Esophagus muscularis mucosa (tissue), 4 donors: ENCODE results near the gene SFR1. TPM values are rescaled to one million over a fixed set of nuclear protein-coding genes. Genes with fewer than 3 reads are reported as not detected.

Source experiments
- DNase-seq: peaks from one replicate; pipeline ENCODE4 v3.0.0-alpha.2; 2017; ENCODE audit errors: extremely low spot score
- H3K27ac ChIP-seq, 4 donors: fragments of 200-600 bp; sonication (generic); replicated peaks in 1 of 4; 1 replicate in 3 of 4; 2 replicates in 1 of 4; pipeline ENCODE4 v1.5.1; 2016 to 2019; ENCODE audit warnings: mild to moderate bottlenecking in 1 of 4
- H3K27me3 ChIP-seq, 4 donors: fragments of 200-600 bp; sonication (generic); one replicate each; pipeline versions ENCODE4 v1.5.1 to v1.6.0; 2016 to 2019
- H3K36me3 ChIP-seq, 4 donors: fragments of 200-600 bp; sonication (generic); one replicate each; pipeline ENCODE4 v1.5.1; 2016 to 2019
- H3K4me1 ChIP-seq, 4 donors: fragments of 200-600 bp; sonication (generic); one replicate each; pipeline ENCODE4 v1.5.1; 2016 to 2019
- H3K4me3 ChIP-seq, 4 donors: fragments of 200-600 bp; sonication (generic); 1 replicate in 2 of 4; 2 replicates in 2 of 4; pipeline ENCODE4 v1.5.1; 2016 to 2019; ENCODE audit warnings: mild to moderate bottlenecking in 4 of 4, moderate library complexity in 1 of 4
- H3K9me3 ChIP-seq, 4 donors: fragments of 200-600 bp; sonication (generic); 1 replicate in 3 of 4; 2 replicates in 1 of 4; pipeline ENCODE4 v1.5.1; 2016 to 2019
- EP300 ChIP-seq: sonication (generic); formaldehyde crosslinking; IDR thresholded peaks from one replicate; pipeline ENCODE4 v1.6.1; 2017; ENCODE audit warnings: antibody characterized with exemption
- POLR2A ChIP-seq: fragments of 450-650 bp; IDR thresholded peaks from one replicate; pipeline ENCODE4 v1.6.1; 2017; ENCODE audit warnings: antibody characterized with exemption, moderate library complexity, mild to moderate bottlenecking, low read depth
- POLR2AphosphoS5 ChIP-seq, 2 donors: sonication (generic); formaldehyde crosslinking; IDR thresholded peaks; one replicate each; pipeline ENCODE4 v1.6.1; 2017; ENCODE audit warnings: antibody characterized with exemption in 2 of 2
- WGBS: methylation state at CpG from one replicate; pipeline ENCODE4 v1.1.5; 2018; 5-methylcytosine and 5-hydroxymethylcytosine counted together
- intact Hi-C: fragments of 100-400 bp; cut with DNase I; formaldehyde crosslinking; loops from one replicate; pipeline ENCODE4 v1.15.1; 2023
- total RNA-seq, 4 donors: library from RNA; depleted of rRNA; stranded (reverse); fragments of >200 nt; gene quantifications; one replicate each; pipeline versions ENCODE4 v1.1.0 to v1.2.1, GENCODE V29; 2016
- TF ChIP-seq, protein P1 (sequence below), 3 experiments: fragments of 200-600 bp in 2 of 3; fragments of 450-650 bp in 1 of 3; sonication (generic) in 2 of 3; IDR thresholded peaks; one replicate each; pipeline ENCODE4 v1.5.1; 2017 to 2019; ENCODE audit warnings: antibody characterized with exemption in 3 of 3, mild to moderate bottlenecking in 2 of 3, moderate library complexity in 1 of 3

The SFR1 gene, protein sequence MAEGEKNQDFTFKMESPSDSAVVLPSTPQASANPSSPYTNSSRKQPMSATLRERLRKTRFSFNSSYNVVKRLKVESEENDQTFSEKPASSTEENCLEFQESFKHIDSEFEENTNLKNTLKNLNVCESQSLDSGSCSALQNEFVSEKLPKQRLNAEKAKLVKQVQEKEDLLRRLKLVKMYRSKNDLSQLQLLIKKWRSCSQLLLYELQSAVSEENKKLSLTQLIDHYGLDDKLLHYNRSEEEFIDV
- 1 to 10 TPM; 4.9 to 9.1 (median 7.8) TPM for total RNA-seq

DNA sequence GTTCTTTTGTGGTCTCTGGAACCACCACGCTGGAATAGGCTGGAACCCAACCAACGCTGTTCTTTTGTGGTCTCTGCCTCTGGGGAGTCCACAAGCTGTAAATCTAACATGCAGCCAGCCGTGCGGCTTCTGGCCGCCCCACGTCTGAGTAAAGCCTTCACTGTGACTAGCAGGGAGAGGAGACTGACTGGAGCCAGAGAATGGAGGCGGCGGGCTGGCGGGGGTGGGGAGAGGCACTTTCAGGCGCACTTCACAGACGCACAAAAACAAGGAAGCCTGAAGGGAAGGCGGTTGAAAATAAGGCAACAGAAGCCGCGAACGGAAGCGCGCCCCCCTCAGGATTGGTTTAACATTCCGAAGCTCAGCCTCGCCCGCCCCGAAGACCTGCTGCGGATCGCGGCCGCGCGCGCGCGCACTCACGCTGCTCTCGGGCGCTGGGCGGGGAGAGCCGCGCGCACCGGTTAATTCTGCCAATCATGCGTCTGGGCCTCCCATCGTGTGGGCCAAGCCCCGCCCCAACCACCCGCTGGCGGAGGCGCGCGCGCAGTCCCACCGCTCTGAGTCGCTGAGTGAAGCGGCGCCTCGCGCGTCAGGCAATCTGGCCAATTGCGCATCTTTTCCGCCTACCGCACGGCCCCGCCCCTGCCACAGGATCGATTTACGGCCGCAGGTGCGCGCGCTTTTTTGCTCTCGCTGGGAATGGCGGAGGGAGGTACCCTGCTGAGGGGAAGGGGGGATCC lies at the start of gene SFR1:
TSS of gene SFR1 (plus strand) at position 687 of the 740 bp plus-strand sequence. CDS start at position 700, 13 bp downstream.
- intact Hi-C loops, result loop anchor here (5.0 kb wide), 4 partner anchors 74 to 234 kb away; partner anchors contain the start of genes GSTO2 and SLK
- peak; percentile 95 to 97 for TF ChIP-seq POLR2AphosphoS5 (IDR thresholded peaks at IDR 0.05)
- TF ChIP-seq, protein P1, sequence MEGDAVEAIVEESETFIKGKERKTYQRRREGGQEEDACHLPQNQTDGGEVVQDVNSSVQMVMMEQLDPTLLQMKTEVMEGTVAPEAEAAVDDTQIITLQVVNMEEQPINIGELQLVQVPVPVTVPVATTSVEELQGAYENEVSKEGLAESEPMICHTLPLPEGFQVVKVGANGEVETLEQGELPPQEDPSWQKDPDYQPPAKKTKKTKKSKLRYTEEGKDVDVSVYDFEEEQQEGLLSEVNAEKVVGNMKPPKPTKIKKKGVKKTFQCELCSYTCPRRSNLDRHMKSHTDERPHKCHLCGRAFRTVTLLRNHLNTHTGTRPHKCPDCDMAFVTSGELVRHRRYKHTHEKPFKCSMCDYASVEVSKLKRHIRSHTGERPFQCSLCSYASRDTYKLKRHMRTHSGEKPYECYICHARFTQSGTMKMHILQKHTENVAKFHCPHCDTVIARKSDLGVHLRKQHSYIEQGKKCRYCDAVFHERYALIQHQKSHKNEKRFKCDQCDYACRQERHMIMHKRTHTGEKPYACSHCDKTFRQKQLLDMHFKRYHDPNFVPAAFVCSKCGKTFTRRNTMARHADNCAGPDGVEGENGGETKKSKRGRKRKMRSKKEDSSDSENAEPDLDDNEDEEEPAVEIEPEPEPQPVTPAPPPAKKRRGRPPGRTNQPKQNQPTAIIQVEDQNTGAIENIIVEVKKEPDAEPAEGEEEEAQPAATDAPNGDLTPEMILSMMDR (IDR thresholded peaks at IDR 0.05), result peak; percentile 49 to 62 (median 55)
- TF ChIP-seq EP300, result no peak
- TF ChIP-seq POLR2A, result peak; percentile 24
- Histone ChIP-seq H3K27me3 (no peaks in the 10 kb centered on the region), H3K4me1 (peaks cover 5 to 22% (median 20%) of the 10 kb centered on the region in 4 donors), H3K27ac (peak within 1 kb of the TSS; percentile 93 to 99 (median 98)), H3K9me3 (no peaks in the 10 kb centered on the region), H3K4me3 (peak within 1 kb of the TSS; percentile 72 to 83 (median 80)), H3K36me3 (peaks cover 0 to 11% (median 0%) of the 10 kb centered on the region in 4 donors)
- DNase-seq, result peak; percentile 99
- 1% methylated on average over 37 of the region's 67 CpGs for WGBS

DNA sequence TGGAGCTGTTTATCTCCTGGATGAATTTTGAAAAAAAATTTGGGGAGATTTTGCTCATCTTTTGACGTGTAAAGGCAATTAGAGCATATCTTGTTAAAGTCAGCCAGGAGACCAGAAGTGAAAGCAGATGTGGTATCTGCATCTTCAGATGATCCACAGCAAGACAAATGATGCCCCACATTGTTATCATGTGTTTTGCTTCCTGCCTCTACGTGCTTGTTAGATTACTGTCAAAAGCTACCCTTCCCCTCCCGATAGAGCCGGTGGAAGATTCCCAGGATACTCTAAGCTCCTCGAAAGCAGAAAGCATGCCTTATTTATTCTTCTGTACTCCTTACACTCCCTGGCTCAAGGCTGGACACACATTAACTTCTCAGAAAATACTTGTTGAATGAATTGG lies 49.2 kb upstream of the SFR1 start:
- 55% methylated on average over 5 of the region's 5 CpGs for WGBS
- peaks cover 0 to 5% (median 0%) of the 10 kb centered on the region in 4 donors for H3K4me1 ChIP-seq
- H3K27ac ChIP-seq, result no peak overlapping the region
- DNase-seq, result no peak
- TF ChIP-seq EP300 (no peak), POLR2AphosphoS5 (IDR thresholded peaks at IDR 0.05) (no peak)
- TF ChIP-seq, protein P1 (IDR thresholded peaks at IDR 0.05), result no peak
- no peaks in the 10 kb centered on the region for H3K9me3 ChIP-seq
- no peaks in the 10 kb centered on the region for H3K27me3 ChIP-seq
- H3K4me3 ChIP-seq, result no peak overlapping the region
- H3K36me3 ChIP-seq, result no peaks in the 10 kb centered on the region
- intact Hi-C loops, result no loop called here

DNA sequence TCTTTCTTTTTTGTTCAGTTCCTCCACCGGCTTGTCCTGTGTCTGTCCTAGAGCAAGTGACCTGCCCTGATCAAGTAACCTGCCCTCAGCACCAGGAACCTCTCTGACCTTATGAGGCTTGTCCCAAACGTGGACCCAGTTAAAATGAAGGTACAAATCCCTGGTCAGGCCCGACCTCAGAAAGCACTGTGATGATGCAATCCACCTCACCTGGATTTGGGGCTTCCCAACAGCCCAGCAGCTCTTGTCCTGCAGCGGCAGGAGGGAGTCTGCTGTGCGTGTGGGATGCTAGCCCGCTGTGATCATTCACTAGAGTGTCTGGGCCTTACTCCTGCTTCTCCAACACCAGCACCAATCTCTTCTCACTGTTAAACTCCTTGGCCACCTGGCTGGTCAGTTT lies 47.5 kb upstream of the SFR1 start:
- intact Hi-C loops, result no loop called here
- Histone ChIP-seq H3K27me3 (no peaks in the 10 kb centered on the region), H3K9me3 (no peaks in the 10 kb centered on the region), H3K27ac (no peak overlapping the region), H3K36me3 (no peaks in the 10 kb centered on the region), H3K4me3 (no peak overlapping the region), H3K4me1 (peaks cover 0 to 5% (median 0%) of the 10 kb centered on the region in 4 donors)
- TF ChIP-seq POLR2A (no peak), POLR2AphosphoS5 (IDR thresholded peaks at IDR 0.05) (no peak), EP300 (no peak)
- TF ChIP-seq, protein P1 (IDR thresholded peaks at IDR 0.05), result no peak
- no peak for DNase-seq
- WGBS, result 94% methylated on average over 5 of the region's 6 CpGs

DNA sequence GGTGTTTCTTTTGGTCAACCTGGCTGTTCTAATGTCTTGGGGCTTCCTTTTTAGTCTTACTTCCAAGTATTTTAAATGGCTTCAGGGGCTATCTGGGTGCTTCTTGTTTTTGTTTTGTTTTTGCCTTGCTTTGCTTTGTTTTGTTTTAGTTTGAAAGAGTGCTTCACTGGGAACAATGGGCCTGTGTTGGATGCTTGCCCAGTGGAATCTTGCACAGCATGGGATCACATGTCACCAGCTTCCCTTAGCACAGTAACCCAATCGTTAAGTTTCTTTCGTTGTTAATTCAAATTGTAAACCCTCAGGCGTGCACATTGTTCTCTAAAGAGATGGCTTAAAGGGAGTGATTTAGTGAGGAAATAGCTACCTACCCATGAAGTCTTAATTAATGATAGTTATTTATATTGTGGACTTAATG lies 45.2 kb upstream of the SFR1 start:
- Histone ChIP-seq H3K36me3 (no peaks in the 10 kb centered on the region), H3K4me1 (peaks cover 0 to 5% (median 0%) of the 10 kb centered on the region in 4 donors), H3K4me3 (no peak overlapping the region), H3K27ac (no peak overlapping the region), H3K27me3 (no peaks in the 10 kb centered on the region), H3K9me3 (no peaks in the 10 kb centered on the region)
- no peak for DNase-seq
- TF ChIP-seq EP300 (no peak), POLR2AphosphoS5 (IDR thresholded peaks at IDR 0.05) (peak in 1 of 2 donors; percentile 39), POLR2A (no peak)
- TF ChIP-seq, protein P1 (IDR thresholded peaks at IDR 0.05), result no peak
- whole genome bisulfite sequencing, result 38% methylated on average over 3 of the region's 3 CpGs
- intact Hi-C loops, result no loop called here
